HFFc6 (cell line): ENCODE data around the gene LMNTD1. TPM values are rescaled to one million over a fixed set of nuclear protein-coding genes. Genes with fewer than 3 reads are reported as not detected.
"Not testable (repeated sequence)": the region's sequence is repeated elsewhere in the genome, so short reads cannot be mapped to it uniquely, and the experiment has no call there.

Experiments
- DNase-seq: peaks from one replicate; pipeline ENCODE4 v3.0.0-alpha.2; 2018
- H3K27ac Mint-ChIP-seq: 2 replicates; pipeline ENCODE4 v1.8.0; 2020; ENCODE audit warnings: mild to moderate bottlenecking, mixed read lengths
- H3K27me3 Mint-ChIP-seq: 2 replicates; pipeline ENCODE4 v1.8.0; 2021; ENCODE audit warnings: mild to moderate bottlenecking, moderate library complexity, mixed read lengths; ENCODE audit not compliant: insufficient read depth
- H3K36me3 Mint-ChIP-seq: 2 replicates; pipeline ENCODE4 v1.8.0; 2021; ENCODE audit warnings: low read depth, mixed read lengths
- H3K4me1 Mint-ChIP-seq: 2 replicates; pipeline ENCODE4 v1.8.0; 2020; ENCODE audit warnings: low read depth, mixed read lengths
- H3K4me3 Mint-ChIP-seq: 2 replicates; pipeline ENCODE4 v1.8.0; 2020; ENCODE audit warnings: mild to moderate bottlenecking, moderate library complexity, mixed read lengths
- H3K9me3 Mint-ChIP-seq: 2 replicates; pipeline ENCODE4 v1.8.0; 2020; ENCODE audit warnings: mild to moderate bottlenecking, mixed read lengths
- total RNA-seq, 6 experiments: library from RNA; stranded (reverse); fragmentation: NEBNext Ultra II Directional; extraction: Animal tissue kit (Norgen Biotek cat#: 25700); gene quantifications; 2 replicates in 1 of 6; 3 replicates in 5 of 6; pipeline ENCODE4 v1.2.3, GENCODE V29; 2021
- TF ChIP-seq, protein P1 (sequence below): fragments of 200-600 bp; sonication (generic); IDR thresholded peaks from 2 replicates; pipeline ENCODE4 v1.5.0; 2021; ENCODE audit warnings: antibody characterized with exemption, mild to moderate bottlenecking

The LMNTD1 gene
- total RNA-seq, 6 experiments from 2014 or later, result 0.26 to 1.0 (median 0.52) TPM

DNA sequence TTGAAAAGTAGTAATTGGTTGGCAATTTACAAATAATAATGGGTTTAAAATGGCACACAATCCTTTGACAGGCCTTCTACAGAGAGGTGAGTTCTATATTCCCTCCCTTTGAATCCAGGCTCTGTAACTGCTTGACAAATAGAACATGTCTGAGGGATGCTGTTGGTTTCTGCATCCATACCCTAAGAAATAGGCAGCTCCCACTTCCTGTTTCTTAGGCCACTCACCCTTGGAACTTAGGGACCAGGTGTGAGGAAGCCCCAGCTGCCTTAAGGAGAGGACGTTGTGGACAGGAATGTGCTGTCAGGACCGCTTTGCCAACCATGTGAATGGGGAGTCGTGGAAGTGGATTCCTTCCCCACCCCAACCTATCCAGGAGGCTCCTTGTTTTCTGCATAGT is 59.4 kb downstream of the LMNTD1 start:
- TF ChIP-seq, protein P1, sequence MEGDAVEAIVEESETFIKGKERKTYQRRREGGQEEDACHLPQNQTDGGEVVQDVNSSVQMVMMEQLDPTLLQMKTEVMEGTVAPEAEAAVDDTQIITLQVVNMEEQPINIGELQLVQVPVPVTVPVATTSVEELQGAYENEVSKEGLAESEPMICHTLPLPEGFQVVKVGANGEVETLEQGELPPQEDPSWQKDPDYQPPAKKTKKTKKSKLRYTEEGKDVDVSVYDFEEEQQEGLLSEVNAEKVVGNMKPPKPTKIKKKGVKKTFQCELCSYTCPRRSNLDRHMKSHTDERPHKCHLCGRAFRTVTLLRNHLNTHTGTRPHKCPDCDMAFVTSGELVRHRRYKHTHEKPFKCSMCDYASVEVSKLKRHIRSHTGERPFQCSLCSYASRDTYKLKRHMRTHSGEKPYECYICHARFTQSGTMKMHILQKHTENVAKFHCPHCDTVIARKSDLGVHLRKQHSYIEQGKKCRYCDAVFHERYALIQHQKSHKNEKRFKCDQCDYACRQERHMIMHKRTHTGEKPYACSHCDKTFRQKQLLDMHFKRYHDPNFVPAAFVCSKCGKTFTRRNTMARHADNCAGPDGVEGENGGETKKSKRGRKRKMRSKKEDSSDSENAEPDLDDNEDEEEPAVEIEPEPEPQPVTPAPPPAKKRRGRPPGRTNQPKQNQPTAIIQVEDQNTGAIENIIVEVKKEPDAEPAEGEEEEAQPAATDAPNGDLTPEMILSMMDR, result no peak
- H3K9me3 Mint-ChIP-seq, result peaks cover 7% of the 10 kb centered on the region
- no peaks in the 10 kb centered on the region; the same call in 1 of the 2 replicates for H3K27me3 Mint-ChIP-seq
- peaks cover 16% of the 10 kb centered on the region; the same call in 1 of the 2 replicates for H3K36me3 Mint-ChIP-seq
- H3K27ac Mint-ChIP-seq, result no peak overlapping the region
- no peak for DNase-seq
- H3K4me3 Mint-ChIP-seq, result no peak overlapping the region
- H3K4me1 Mint-ChIP-seq, result peaks cover 26% of the 10 kb centered on the region

DNA sequence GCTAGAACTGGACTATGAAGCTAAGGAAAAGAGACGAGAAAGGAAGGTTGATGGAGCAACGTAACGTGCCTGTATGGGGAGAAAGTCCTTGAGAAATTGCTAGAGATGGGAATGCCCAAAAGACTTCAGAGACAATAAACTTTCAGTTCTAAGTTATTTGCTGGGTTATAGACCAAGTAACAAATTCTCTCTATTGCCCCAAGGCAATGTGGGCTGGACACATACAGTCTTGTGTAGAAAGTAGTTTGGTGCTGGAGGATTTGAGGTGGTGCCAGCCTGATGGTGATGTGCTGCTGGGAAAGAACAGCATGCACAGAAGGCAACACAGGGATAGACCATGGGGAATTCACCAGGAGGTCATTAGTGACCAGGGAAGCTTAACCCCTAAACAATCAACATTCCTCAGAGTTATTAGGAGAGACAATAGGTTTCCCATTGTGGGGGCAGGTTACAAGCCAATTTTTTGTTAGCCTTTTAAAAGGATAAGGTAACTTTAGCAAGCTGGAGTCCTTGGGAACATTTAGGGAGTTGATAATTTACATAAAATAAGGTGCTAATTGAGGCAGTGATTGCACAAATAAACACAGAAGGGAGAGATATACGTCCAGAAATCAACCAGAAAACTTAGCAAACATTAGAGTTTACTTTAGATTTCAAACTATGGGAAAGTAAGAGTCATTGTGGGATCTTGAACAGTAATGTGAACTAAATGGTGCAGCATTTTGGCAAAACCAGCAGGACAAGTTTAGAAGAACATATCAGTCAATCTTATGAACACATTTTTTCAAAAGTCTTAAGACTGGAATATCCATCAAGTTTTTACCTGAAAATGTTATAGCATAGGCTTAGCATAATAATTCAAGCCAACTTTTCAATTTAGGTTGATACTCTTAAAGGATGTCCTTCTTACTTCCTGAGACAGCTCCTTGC is 61.4 kb downstream of the LMNTD1 start:
- Mint-ChIP-seq H3K9me3 (no peaks in the 10 kb centered on the region), H3K4me3 (no peak overlapping the region), H3K27me3 (no peaks in the 10 kb centered on the region; the same call in 1 of the 2 replicates), H3K4me1 (peaks cover 20% of the 10 kb centered on the region), H3K36me3 (0 out of 2 replicates have a peak, but pooled peaks cover 3% of the 10 kb centered on the region), H3K27ac (no peak overlapping the region)
- TF ChIP-seq, protein P1, result no peak
- DNase-seq, result no peak

DNA sequence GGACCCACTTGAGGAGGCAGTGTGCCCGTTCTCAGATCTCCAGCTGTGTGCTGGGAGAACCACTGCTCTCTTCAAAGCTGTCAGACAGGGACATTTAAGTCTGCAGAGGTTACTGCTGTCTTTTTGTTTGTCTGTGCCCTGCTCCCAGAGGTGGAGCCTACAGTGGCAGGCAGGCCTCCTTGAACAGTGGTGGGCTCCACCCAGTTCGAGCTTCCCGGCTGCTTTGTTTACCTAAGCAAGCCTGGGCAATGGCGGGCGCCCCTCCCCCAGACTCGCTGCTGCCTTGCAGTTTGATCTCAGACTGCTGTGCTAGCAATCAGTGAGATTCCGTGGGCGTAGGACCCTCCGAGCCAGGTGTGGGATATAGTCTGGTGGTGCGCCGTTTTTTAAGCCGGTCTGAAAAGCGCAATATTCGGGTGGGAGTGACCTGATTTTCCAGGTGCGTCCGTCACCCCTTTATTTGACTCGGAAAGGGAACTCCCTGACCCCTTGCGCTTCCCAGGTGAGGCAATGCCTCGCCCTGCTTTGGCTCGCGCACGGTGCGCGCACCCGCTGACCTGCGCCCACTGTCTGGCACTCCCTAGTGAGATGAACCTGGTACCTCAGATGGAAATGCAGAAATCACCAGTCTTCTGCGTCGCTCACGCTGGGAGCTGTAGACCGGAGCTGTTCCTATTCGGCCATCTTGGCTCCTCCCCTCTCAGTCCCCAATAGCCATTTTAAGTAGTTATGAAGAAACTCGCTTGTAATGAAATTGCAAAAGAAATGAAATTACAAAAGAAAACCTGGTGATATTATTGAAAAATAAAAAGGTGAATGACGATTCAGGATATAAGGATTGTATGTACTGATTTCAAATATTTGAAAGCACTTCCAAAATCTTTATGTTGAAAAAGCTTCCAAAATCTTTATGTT is 63.9 kb downstream of the LMNTD1 start:
- not testable (repeated sequence) for H3K4me1 Mint-ChIP-seq, H3K4me3 Mint-ChIP-seq, DNase-seq, H3K27me3 Mint-ChIP-seq, H3K36me3 Mint-ChIP-seq, H3K9me3 Mint-ChIP-seq, H3K27ac Mint-ChIP-seq

DNA sequence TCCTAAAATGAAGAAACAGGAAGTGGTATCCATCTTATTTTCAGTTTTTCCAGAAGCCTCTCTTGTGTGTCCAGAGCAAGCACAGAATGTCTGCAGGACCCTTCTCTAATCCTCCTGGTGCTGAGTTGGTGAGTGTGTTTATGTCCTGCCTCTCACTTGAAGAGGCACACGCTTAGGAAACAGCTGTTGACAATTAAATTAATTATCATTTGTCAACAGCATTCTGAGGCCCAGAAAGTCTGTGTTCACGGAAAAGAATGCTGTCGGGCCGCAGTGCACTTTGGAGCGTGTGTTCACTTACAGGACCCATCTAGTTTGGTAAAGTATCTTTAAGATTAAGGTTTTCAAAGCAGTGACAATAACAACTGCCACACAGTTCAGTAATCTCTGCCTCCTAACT is 70.5 kb downstream of the LMNTD1 start:
- Mint-ChIP-seq H3K9me3 (no peaks in the 10 kb centered on the region), H3K27ac (no peak overlapping the region), H3K4me1 (no peaks in the 10 kb centered on the region), H3K27me3 (peaks cover 2% of the 10 kb centered on the region; the same call in 1 of the 2 replicates), H3K4me3 (no peak overlapping the region), H3K36me3 (no peaks in the 10 kb centered on the region)
- DNase-seq, result no peak
- TF ChIP-seq, protein P1, result no peak

DNA sequence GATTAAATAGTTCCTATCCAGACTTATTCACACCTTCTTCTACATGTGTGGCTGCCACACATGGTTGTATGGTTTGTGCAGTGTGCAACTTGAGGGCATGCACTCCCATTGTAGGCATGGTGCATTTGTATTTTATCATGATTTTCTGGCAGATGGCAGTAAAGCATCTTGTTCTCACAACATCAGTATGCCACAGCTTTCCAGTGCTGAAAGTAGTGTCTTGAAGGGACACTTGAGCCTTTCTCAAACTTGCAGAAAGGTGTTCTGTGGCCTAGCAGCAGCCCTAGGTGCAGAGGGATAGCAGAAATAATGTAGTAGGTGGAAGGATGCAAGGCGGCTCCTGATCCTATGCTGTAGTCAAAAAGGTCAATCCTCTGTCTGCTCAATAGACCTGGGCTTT is 72.9 kb downstream of the LMNTD1 start:
- no peak overlapping the region for H3K27ac Mint-ChIP-seq
- no peak overlapping the region for H3K4me3 Mint-ChIP-seq
- no peaks in the 10 kb centered on the region for H3K4me1 Mint-ChIP-seq
- TF ChIP-seq, protein P1, result no peak
- H3K27me3 Mint-ChIP-seq, result peaks cover 2% of the 10 kb centered on the region; the same call in 1 of the 2 replicates
- H3K36me3 Mint-ChIP-seq, result no peaks in the 10 kb centered on the region
- DNase-seq, result no peak
- H3K9me3 Mint-ChIP-seq, result no peaks in the 10 kb centered on the region
